Prostate gland (tissue), 2 donors: ENCODE measurements around the gene SEMA3G. TPM values are rescaled to one million over a fixed set of nuclear protein-coding genes. Genes with fewer than 3 reads are reported as not detected.

Experiments used
- DNase-seq: peaks from one replicate; pipeline ENCODE4 v3.0.0-alpha.2; 2019; ENCODE audit warnings: low spot score
- H3K27ac ChIP-seq, 2 donors: fragments of 200-600 bp; sonication (generic); 2 replicates each; pipeline ENCODE4 v1.5.1; 2017 to 2019
- H3K27me3 ChIP-seq: fragments of 200-600 bp; sonication (generic); replicated peaks from 2 replicates; pipeline ENCODE4 v1.5.1; 2019; ENCODE audit not compliant: insufficient read depth
- H3K36me3 ChIP-seq, 2 donors: fragments of 200-600 bp; sonication (generic); 1 replicate in 1 of 2; 2 replicates in 1 of 2; pipeline versions ENCODE4 v1.5.1 to v1.8.1; 2017 to 2019
- H3K4me1 ChIP-seq: fragments of 200-600 bp; sonication (generic); replicated peaks from 2 replicates; pipeline ENCODE4 v1.5.1; 2019
- H3K4me3 ChIP-seq, 2 donors: fragments of 200-600 bp; sonication (generic); 2 replicates each; pipeline ENCODE4 v1.5.1; 2017 to 2019
- H3K9me3 ChIP-seq: fragments of 200-600 bp; sonication (generic); 2 replicates; pipeline ENCODE4 v1.5.1; 2017
- CTCF ChIP-seq, 4 experiments: fragments of 200-600 bp in 2 of 4; fragments of 450-650 bp in 2 of 4; sonication (generic) in 2 of 4; IDR thresholded peaks; 1 replicate in 3 of 4; 2 replicates in 1 of 4; pipeline ENCODE4 v1.5.1; 2016 to 2019; ENCODE audit warnings: antibody characterized with exemption in 4 of 4, mild to moderate bottlenecking in 2 of 4, moderate library complexity in 2 of 4
- POLR2A ChIP-seq: fragments of 450-650 bp; IDR thresholded peaks from one replicate; pipeline ENCODE4 v1.6.1; 2016; ENCODE audit warnings: antibody characterized with exemption, mild to moderate bottlenecking
- POLR2AphosphoS5 ChIP-seq: sonication (generic); formaldehyde crosslinking; IDR thresholded peaks from one replicate; pipeline ENCODE4 v1.6.1; 2017; ENCODE audit warnings: antibody characterized with exemption
- WGBS: methylation state at CpG from one replicate; pipeline ENCODE4 v1.1.5; 2018; 5-methylcytosine and 5-hydroxymethylcytosine counted together
- intact Hi-C: fragments of 100-400 bp; cut with DNase I; formaldehyde crosslinking; loops from one replicate; pipeline ENCODE4 v1.14.2; 2022
- total RNA-seq, 2 donors: library from RNA; depleted of rRNA; stranded (reverse); fragments of >200 nt; gene quantifications; one replicate each; pipeline ENCODE4 v1.1.0, GENCODE V29; 2016

SEMA3G gene
- total RNA-seq, 2 donors from 2014 or later = 3.5 to 7.6 TPM

DNA sequence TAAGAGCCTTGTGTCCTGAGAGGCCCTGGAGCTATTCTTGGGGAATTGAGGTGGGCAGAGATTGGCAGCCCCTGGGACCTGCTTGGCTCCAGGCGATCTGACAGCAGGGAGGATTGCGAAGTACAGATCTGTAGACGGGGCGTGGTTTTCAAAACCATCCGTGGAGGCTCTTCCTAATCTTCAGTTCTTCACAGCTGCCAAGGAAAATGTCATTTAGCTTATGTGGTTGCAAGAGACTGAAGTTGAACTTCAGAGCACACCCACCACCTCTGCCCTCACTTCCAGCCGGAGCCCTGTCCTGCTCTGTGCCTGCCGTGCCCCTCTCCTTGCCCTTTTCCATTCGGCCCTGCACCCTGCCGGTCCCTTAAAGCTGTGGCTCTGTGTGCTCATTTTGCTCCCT, 23.4 kb upstream of the SEMA3G start:
- H3K27me3 ChIP-seq = no peaks in the 10 kb centered on the region
- H3K27ac ChIP-seq = peak overlapping the region; percentile 81 to 82
- WGBS = 47% methylated on average over 9 of the region's 9 CpGs
- H3K4me3 ChIP-seq = no peak overlapping the region
- DNase-seq = no peak
- intact Hi-C loops = loop anchor here (2.0 kb wide), 1 partner anchor 66 kb away; no protein-coding TSS in a partner anchor
- H3K36me3 ChIP-seq = peaks cover 0 to 13% of the 10 kb centered on the region in 2 donors
- H3K4me1 ChIP-seq = peaks cover 33% of the 10 kb centered on the region
- TF ChIP-seq POLR2AphosphoS5 (no peak), CTCF (IDR thresholded peaks at IDR 0.05) (no peak), POLR2A (no peak)
- H3K9me3 ChIP-seq = no peaks in the 10 kb centered on the region

DNA sequence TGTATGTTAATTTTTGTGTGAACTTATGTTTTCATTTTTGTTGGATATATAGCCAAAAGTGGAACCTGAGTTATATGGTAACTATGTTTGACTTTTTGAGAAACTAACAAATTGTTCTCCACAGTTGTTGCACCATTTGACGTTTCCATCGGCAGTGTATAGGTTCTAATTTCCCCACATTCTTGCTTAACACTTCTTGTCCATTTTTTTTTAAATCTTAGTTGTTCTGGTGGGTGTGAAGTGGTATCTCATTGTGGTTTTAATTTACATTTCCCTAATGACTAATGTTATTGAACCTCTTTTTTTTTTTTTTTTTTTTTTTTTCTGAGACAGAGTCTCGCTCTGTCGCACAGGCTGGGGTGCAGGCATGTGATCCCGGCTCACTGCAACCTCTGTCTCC, 18.5 kb upstream of the SEMA3G start:
- Histone ChIP-seq H3K9me3 (no peaks in the 10 kb centered on the region), H3K27me3 (no peaks in the 10 kb centered on the region), H3K4me1 (peaks cover 4% of the 10 kb centered on the region), H3K27ac (no peak overlapping the region), H3K36me3 (peaks cover 7 to 9% of the 10 kb centered on the region in 2 donors), H3K4me3 (no peak overlapping the region)
- TF ChIP-seq POLR2A = no peak
- no peak for TF ChIP-seq POLR2AphosphoS5
- TF ChIP-seq CTCF (IDR thresholded peaks at IDR 0.05) = no peak
- no peak for DNase-seq
- 88% methylated on average over 5 of the region's 5 CpGs for WGBS
- intact Hi-C loops = no loop called here

DNA sequence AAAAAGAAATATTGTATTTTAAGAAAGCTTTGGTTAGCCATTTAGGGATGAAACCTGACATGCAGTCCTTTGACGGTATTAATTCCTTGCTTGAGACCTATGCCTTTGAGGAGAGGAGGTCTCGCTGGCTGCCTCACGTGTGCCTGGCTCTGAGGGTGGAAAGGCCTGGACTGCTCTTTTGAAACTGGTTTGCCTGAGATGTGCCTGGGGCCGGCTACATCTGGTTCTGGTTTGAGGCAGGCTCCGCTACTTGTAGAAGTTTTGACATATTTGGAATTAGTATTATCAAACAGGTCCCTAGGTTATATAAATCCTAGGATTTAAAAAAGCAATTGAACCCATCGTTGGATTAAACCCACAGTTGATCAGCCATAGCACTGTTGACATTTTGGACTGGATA, 17.0 kb upstream of the SEMA3G start:
- DNase-seq = no peak
- Histone ChIP-seq H3K36me3 (peaks cover 7 to 9% of the 10 kb centered on the region in 2 donors), H3K27ac (no peak overlapping the region), H3K4me1 (peaks cover 4% of the 10 kb centered on the region), H3K27me3 (no peaks in the 10 kb centered on the region), H3K9me3 (no peaks in the 10 kb centered on the region), H3K4me3 (no peak overlapping the region)
- WGBS = 72% methylated on average over 6 of the region's 6 CpGs
- intact Hi-C loops = no loop called here
- TF ChIP-seq CTCF (IDR thresholded peaks at IDR 0.05) (no peak), POLR2A (no peak), POLR2AphosphoS5 (no peak)

DNA sequence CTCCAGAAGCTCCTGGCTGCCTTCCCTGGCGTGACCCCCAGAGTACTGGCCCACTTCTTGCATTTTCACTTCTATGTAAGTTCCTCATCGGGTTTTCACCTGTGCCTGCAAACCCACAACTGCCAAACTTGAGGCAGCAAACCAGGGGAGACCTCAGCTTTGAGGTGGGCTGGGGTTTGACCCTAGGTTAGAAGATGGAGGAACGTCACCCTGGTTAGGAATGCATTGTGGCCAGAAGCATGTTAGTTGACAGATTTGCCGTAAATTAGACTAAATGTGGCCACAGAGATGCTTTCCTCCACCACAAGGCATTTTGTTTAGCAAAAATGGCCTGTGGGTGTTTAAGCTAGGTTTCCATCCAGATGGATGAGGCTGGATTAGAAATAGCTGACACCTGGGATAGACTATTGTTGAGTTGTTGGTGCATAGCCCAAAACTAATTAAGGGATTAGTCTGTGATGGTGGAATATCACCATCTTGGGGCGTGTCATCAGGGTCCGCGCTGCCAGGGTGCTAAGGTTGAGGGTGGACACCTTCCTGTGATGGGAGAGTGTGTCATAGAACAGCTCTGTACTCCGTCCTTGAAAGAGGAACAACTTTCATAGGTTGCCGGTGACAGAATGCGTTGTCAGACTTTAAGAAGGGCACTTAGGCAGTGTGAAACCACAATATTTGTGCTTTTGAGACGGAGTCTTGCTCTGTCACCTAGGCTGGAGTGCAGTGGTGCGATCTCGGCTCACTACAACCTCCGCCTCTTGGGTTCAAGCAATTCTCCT, 14.1 kb upstream of the SEMA3G start:
- DNase-seq = no peak
- Histone ChIP-seq H3K27me3 (no peaks in the 10 kb centered on the region), H3K9me3 (no peaks in the 10 kb centered on the region), H3K4me3 (no peak overlapping the region), H3K36me3 (peaks cover 7 to 9% of the 10 kb centered on the region in 2 donors), H3K27ac (no peak overlapping the region), H3K4me1 (no peaks in the 10 kb centered on the region)
- intact Hi-C loops = no loop called here
- WGBS = 94% methylated on average over 14 of the region's 14 CpGs
- no peak for TF ChIP-seq CTCF (IDR thresholded peaks at IDR 0.05)
